DOHH2 (cell line): Measurements from ENCODE around the gene DAPP1.

ENCODE experiments used
- EZH2phosphoT487 ChIP-seq: fragments of 200-600 bp; sonication (generic); IDR thresholded peaks from 2 replicates; pipeline ENCODE4 v1.6.1; 2017; ENCODE audit warnings: borderline replicate concordance, mild to moderate bottlenecking, antibody characterized with exemption, low read length, moderate library complexity, mixed read lengths
- TF ChIP-seq, protein P1 (sequence below): fragments of 200-600 bp; sonication (generic); IDR thresholded peaks from one replicate; pipeline ENCODE4 v1.5.1; 2014; ENCODE audit warnings: antibody characterized with exemption, mild to moderate bottlenecking, low read depth, low read length; ENCODE audit not compliant: poor library complexity, severe bottlenecking

DNA sequence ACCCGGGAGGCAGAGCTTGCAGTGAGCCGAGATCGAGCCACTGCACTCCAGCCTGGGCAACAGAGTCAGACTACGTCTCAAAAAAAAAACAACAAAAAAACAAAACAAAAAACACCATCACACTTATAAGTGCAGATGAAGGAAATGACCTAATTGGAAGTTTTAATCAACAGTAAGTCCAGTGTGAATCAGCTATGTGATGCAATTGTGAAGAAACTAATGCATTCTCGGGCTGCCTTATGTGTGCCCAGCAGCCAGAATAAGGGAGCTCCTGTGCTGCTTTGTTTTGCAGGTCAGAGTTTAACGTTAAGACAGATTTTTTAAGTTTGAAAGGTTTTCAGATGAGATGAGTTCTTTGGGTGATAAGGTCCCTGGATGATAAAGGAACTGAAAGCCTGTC, 10.8 kb downstream of the DAPP1 start:
- TF ChIP-seq, protein P1, sequence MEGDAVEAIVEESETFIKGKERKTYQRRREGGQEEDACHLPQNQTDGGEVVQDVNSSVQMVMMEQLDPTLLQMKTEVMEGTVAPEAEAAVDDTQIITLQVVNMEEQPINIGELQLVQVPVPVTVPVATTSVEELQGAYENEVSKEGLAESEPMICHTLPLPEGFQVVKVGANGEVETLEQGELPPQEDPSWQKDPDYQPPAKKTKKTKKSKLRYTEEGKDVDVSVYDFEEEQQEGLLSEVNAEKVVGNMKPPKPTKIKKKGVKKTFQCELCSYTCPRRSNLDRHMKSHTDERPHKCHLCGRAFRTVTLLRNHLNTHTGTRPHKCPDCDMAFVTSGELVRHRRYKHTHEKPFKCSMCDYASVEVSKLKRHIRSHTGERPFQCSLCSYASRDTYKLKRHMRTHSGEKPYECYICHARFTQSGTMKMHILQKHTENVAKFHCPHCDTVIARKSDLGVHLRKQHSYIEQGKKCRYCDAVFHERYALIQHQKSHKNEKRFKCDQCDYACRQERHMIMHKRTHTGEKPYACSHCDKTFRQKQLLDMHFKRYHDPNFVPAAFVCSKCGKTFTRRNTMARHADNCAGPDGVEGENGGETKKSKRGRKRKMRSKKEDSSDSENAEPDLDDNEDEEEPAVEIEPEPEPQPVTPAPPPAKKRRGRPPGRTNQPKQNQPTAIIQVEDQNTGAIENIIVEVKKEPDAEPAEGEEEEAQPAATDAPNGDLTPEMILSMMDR: no peak
- TF ChIP-seq EZH2phosphoT487: no peak
